ENCODE data around the gene MRPS34. TPM values are rescaled to one million over a fixed set of nuclear protein-coding genes. Genes with fewer than 3 reads are reported as not detected.

MRPS34 gene
- total RNA-seq, 2 donors from 2014 or later, result 97.4 to 125 TPM

- Histone ChIP-seq H3K4me3 (peak overlapping the region; percentile 83 to 86), H3K9me3 (no peaks in the 10 kb centered on the region), H3K27ac (peak overlapping the region; percentile 91 to 96), H3K36me3 (peaks cover 12 to 24% of the 10 kb centered on the region in 2 donors), H3K4me1 (replicated peaks) (peaks cover 14% of the 10 kb centered on the region), H3K27me3 (replicated peaks; ENCODE audit: insufficient read depth) (no peaks in the 10 kb centered on the region)
- TF ChIP-seq POLR2A (IDR thresholded peaks at IDR 0.05), result no peak
- no peak for TF ChIP-seq POLR2AphosphoS5 (IDR thresholded peaks at IDR 0.05)
- TF ChIP-seq, protein P1, sequence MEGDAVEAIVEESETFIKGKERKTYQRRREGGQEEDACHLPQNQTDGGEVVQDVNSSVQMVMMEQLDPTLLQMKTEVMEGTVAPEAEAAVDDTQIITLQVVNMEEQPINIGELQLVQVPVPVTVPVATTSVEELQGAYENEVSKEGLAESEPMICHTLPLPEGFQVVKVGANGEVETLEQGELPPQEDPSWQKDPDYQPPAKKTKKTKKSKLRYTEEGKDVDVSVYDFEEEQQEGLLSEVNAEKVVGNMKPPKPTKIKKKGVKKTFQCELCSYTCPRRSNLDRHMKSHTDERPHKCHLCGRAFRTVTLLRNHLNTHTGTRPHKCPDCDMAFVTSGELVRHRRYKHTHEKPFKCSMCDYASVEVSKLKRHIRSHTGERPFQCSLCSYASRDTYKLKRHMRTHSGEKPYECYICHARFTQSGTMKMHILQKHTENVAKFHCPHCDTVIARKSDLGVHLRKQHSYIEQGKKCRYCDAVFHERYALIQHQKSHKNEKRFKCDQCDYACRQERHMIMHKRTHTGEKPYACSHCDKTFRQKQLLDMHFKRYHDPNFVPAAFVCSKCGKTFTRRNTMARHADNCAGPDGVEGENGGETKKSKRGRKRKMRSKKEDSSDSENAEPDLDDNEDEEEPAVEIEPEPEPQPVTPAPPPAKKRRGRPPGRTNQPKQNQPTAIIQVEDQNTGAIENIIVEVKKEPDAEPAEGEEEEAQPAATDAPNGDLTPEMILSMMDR (IDR thresholded peaks at IDR 0.05), result no peak
- DNase-seq (ENCODE audit: low spot score), result no peak
- intact Hi-C loops (cut with DNase I), result no loop called here
- 83% methylated on average over 7 of the region's 7 CpGs for WGBS
These were observed 1.5 kb upstream of the MRPS34 start for GRCh38 chr16:1774448-1774780.

GRCh38 chr16:1773703-1774447, 941 bp upstream of the MRPS34 start:
- Histone ChIP-seq H3K4me1 (replicated peaks) (peaks cover 14% of the 10 kb centered on the region), H3K27ac (peak overlapping the region; percentile 91 to 96), H3K4me3 (peak overlapping the region; percentile 83 to 86), H3K27me3 (replicated peaks; ENCODE audit: insufficient read depth) (no peaks in the 10 kb centered on the region), H3K36me3 (peaks cover 12 to 24% of the 10 kb centered on the region in 2 donors), H3K9me3 (no peaks in the 10 kb centered on the region)
- DNase-seq (ENCODE audit: low spot score), result no peak
- 14% methylated on average over 37 of the region's 45 CpGs for WGBS
- intact Hi-C loops (cut with DNase I), result no loop called here
- TF ChIP-seq POLR2AphosphoS5 (IDR thresholded peaks at IDR 0.05), result no peak
- TF ChIP-seq, protein P1 (IDR thresholded peaks at IDR 0.05), result no peak
- TF ChIP-seq POLR2A (IDR thresholded peaks at IDR 0.05), result no peak

DNA sequence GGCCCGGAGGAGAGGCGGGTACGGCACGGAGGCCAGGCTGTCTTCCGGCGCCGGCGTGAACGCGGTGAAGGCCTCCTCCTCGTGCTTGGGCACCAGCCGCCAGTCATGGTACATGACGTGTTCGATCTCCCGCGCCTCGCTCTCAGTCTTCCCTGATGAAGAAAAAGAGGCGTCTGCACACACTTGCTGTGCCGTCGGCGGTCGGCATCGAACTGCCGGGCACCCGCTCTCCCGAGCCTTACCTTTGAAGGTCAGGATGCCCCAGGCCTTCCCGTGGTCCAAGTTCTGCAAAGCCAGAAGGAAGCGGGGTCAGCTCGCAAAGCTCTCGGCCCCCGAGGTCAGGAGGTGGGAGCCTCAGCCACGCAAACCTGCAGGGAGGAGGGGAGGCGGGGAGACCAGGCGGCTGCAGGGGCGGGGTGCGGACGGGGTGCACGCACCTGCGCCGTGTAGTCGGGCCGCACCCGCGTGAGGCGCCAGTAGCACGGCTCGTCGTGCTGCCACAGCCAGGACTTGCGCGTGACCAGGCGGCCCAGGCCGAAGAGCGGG, 499 bp downstream of the MRPS34 start, which contains the start of gene EME2:
TSS of gene EME2 (plus strand) at position 449 of the 546 bp plus-strand sequence. CDS start 418 bp downstream, outside the sequence.
- TF ChIP-seq, protein P1 (IDR thresholded peaks at IDR 0.05), result no peak
- TF ChIP-seq POLR2AphosphoS5 (IDR thresholded peaks at IDR 0.05) (no peak), POLR2A (IDR thresholded peaks at IDR 0.05) (no peak)
- Histone ChIP-seq H3K27ac (peak within 1 kb of the TSS; percentile 91 to 96), H3K4me3 (peak within 1 kb of the TSS; percentile 83 to 86), H3K27me3 (replicated peaks; ENCODE audit: insufficient read depth) (no peaks in the 10 kb centered on the region), H3K9me3 (no peaks in the 10 kb centered on the region), H3K36me3 (peaks cover 7 to 25% of the 10 kb centered on the region in 2 donors), H3K4me1 (replicated peaks) (peaks cover 14% of the 10 kb centered on the region)
- intact Hi-C loops (cut with DNase I), result no loop called here
- DNase-seq (ENCODE audit: low spot score), result no peak
- WGBS, result under 1% methylated on average over 46 of the region's 53 CpGs

DNA sequence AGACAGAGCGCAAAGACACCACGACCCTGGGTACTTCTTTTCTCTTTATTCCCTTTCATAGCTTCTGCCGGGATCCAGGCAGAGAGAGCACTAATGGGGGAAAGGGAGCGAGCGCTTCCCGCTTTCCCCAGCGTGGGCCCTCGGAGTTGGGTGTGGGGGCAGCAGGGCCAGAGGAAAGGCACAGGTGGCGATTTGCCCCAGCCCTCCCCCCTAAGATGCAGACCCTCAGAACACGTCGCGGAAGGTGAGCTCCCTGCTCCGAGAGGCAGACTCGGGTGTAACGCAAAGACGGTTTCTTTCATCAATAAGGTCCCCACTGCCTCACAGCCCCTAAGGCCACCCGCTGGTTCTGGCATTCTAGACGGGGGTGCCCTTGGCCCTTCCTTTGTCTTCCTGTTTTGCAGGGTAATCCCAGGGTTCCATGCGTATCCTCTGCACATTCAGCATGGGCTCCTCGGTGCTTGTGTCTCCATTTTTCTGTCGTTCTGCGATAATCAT, 1.0 kb downstream of the MRPS34 start:
- H3K9me3 ChIP-seq, result no peaks in the 10 kb centered on the region
- H3K27me3 ChIP-seq (replicated peaks; ENCODE audit: insufficient read depth), result no peaks in the 10 kb centered on the region
- intact Hi-C loops (cut with DNase I), result no loop called here
- peak overlapping the region; percentile 83 to 86 for H3K4me3 ChIP-seq
- no peak for DNase-seq (ENCODE audit: low spot score)
- peak overlapping the region; percentile 84 to 96 for H3K27ac ChIP-seq
- 13% methylated on average over 21 of the region's 22 CpGs for WGBS
- peaks cover 14% of the 10 kb centered on the region for H3K4me1 ChIP-seq (replicated peaks)
- H3K36me3 ChIP-seq, result peaks cover 2 to 24% of the 10 kb centered on the region in 2 donors
- TF ChIP-seq POLR2A (IDR thresholded peaks at IDR 0.05) (no peak), POLR2AphosphoS5 (IDR thresholded peaks at IDR 0.05) (no peak)
- TF ChIP-seq, protein P1 (IDR thresholded peaks at IDR 0.05), result no peak
